Cardiac muscle cell (in vitro differentiated cells and primary cell): ENCODE data around the gene RIIAD1. TPM values are rescaled to one million over a fixed set of nuclear protein-coding genes. Genes with fewer than 3 reads are reported as not detected.
A peak's percentile ranks its signal among the peaks of the same experiment; 100 is the strongest.
"Not testable (repeated sequence)": the region's sequence is repeated elsewhere in the genome, so short reads cannot be mapped to it uniquely, and the experiment has no call there.

Experiments
- DNase-seq, 2 donors: peaks; one replicate each; pipeline versions ENCODE4 v3.0.0 to v3.0.0-alpha.2; 2010 to 2017; ENCODE audit warnings: low read depth in 1 of 2, low spot score in 1 of 2
- H3K27ac ChIP-seq: fragments of 200-600 bp; sonication (generic); 2 replicates; pipeline ENCODE4 v1.5.1; 2016
- H3K27me3 ChIP-seq: fragments of 200-600 bp; sonication (generic); 2 replicates; pipeline ENCODE4 v1.6.0; 2016; ENCODE audit warnings: control low read depth
- H3K36me3 ChIP-seq: fragments of 200-600 bp; sonication (generic); 2 replicates; pipeline ENCODE4 v1.5.1; 2016; ENCODE audit warnings: control low read depth
- H3K4me1 ChIP-seq: fragments of 200-600 bp; sonication (generic); 2 replicates; pipeline ENCODE4 v1.8.1; 2017; ENCODE audit warnings: low read depth, mild to moderate bottlenecking, mixed run types
- H3K4me3 ChIP-seq: fragments of 200-600 bp; sonication (generic); 2 replicates; pipeline ENCODE4 v1.5.1; 2016; ENCODE audit warnings: mild to moderate bottlenecking
- H3K9me3 ChIP-seq: fragments of 200-600 bp; sonication (generic); 2 replicates; pipeline ENCODE4 v1.5.1; 2017; ENCODE audit warnings: low read depth, mild to moderate bottlenecking, control low read depth
- CTCF ChIP-seq: IDR thresholded peaks from 2 replicates; pipeline ENCODE4 v1.5.1; 2012; ENCODE audit warnings: low read depth, mild to moderate bottlenecking, low read length
- polyA plus RNA-seq: library from polyadenylated mRNA; unstranded; fragments of >200 nt; fragmentation: Nextera tagmentation; extraction: Ambion mirVana; gene quantifications from 2 replicates; pipeline ENCODE4 v1.2.1, GENCODE V29; 2016
- total RNA-seq: library from RNA; depleted of rRNA; stranded (reverse); fragments of >200 nt; gene quantifications from 2 replicates; pipeline ENCODE4 v1.2.3, GENCODE V29; 2016

Gene RIIAD1
- not detected in 2 replicates for total RNA-seq
- polyA plus RNA-seq: 1.1 TPM in 1 of 2 replicates, not detected in the other

- DNase-seq: peak; percentile 44 to 63
- Histone ChIP-seq H3K27me3 (peaks cover 40% of the 10 kb centered on the region), H3K27ac (no peak within 1 kb of the TSS), H3K36me3 (no peaks in the 10 kb centered on the region), H3K4me1 (peaks cover 11% of the 10 kb centered on the region), H3K9me3 (no peaks in the 10 kb centered on the region), H3K4me3 (peak within 1 kb of the TSS; percentile 34)
- TF ChIP-seq CTCF: no peak
Observed at GRCh38 chr1:151720974-151721787, at the start of gene RIIAD1. RIIAD1 (plus strand) TSS chr1:151721522; CDS start chr1:151721537, 15 bp downstream.

GRCh38 chr1:151673407-151673806 lies 47.9 kb upstream of the RIIAD1 start:
- no peaks in the 10 kb centered on the region for H3K9me3 ChIP-seq
- no peak for TF ChIP-seq CTCF
- no peak for DNase-seq
- H3K27ac ChIP-seq: no peak overlapping the region
- no peaks in the 10 kb centered on the region for H3K4me1 ChIP-seq
- no peak overlapping the region for H3K4me3 ChIP-seq
- no peaks in the 10 kb centered on the region for H3K27me3 ChIP-seq
- peaks cover 17% of the 10 kb centered on the region for H3K36me3 ChIP-seq

- TF ChIP-seq CTCF: no peak
- no peaks in the 10 kb centered on the region for H3K27me3 ChIP-seq
- peaks cover 2% of the 10 kb centered on the region for H3K36me3 ChIP-seq
- peak in 1 of 2 donors; percentile 14 for DNase-seq
- no peaks in the 10 kb centered on the region for H3K9me3 ChIP-seq
- H3K27ac ChIP-seq: no peak overlapping the region
- no peak overlapping the region for H3K4me3 ChIP-seq
- H3K4me1 ChIP-seq: no peaks in the 10 kb centered on the region
Observed at GRCh38 chr1:151680391-151680790, 40.9 kb upstream of the RIIAD1 start.

GRCh38 chr1:151680826-151681225 lies 40.5 kb upstream of the RIIAD1 start:
- Histone ChIP-seq H3K9me3 (no peaks in the 10 kb centered on the region), H3K27ac (no peak overlapping the region), H3K36me3 (peaks cover 2% of the 10 kb centered on the region), H3K4me1 (no peaks in the 10 kb centered on the region), H3K4me3 (no peak overlapping the region), H3K27me3 (no peaks in the 10 kb centered on the region)
- DNase-seq: peak in 1 of 2 donors; percentile 82
- no peak for TF ChIP-seq CTCF

GRCh38 chr1:151681923-151682322 lies 39.4 kb upstream of the RIIAD1 start:
- Histone ChIP-seq H3K4me3 (no peak overlapping the region), H3K9me3 (no peaks in the 10 kb centered on the region), H3K36me3 (peaks cover 2% of the 10 kb centered on the region), H3K27me3 (no peaks in the 10 kb centered on the region), H3K27ac (no peak overlapping the region), H3K4me1 (no peaks in the 10 kb centered on the region)
- no peak for TF ChIP-seq CTCF
- DNase-seq: no peak

GRCh38 chr1:151682901-151683300 lies 38.4 kb upstream of the RIIAD1 start:
- not testable (repeated sequence) for H3K4me3 ChIP-seq, DNase-seq, H3K36me3 ChIP-seq, H3K4me1 ChIP-seq, H3K27ac ChIP-seq, H3K27me3 ChIP-seq, H3K9me3 ChIP-seq
